HEK293 (cell line): Measurements from ENCODE around the gene SDCBP2.

Experiments
- CTCF ChIA-PET: fragments of 350-600 bp; formaldehyde crosslinking; extraction: SDS; loops from one replicate; lab custom pipeline; 2021; ENCODE audit warnings: antibody characterized with exemption; lab: Yijun Ruan, JAX
- POLR2A ChIA-PET: fragments of 300-600 bp; formaldehyde crosslinking; extraction: SDS; loops from one replicate; lab custom pipeline; 2020; ENCODE audit warnings: antibody characterized with exemption, inconsistent platforms; lab: Yijun Ruan, JAX
- H3K27ac ChIP-seq: fragments of 200-500 bp; sonication (Bioruptor generic); 2 replicates; pipeline ENCODE4 v1.5.1; 2014; ENCODE audit warnings: low read depth, low read length, control low read depth, inconsistent platforms; ENCODE audit errors: extremely low read depth
- H3K36me3 ChIP-seq, 2 experiments: fragments of 200-500 bp in 1 of 2; sonication (Bioruptor generic) in 1 of 2; 1 replicate in 1 of 2; 2 replicates in 1 of 2; pipeline ENCODE4 v1.5.1; 2014 to 2017; ENCODE audit warnings: inconsistent platforms in 2 of 2, low read length in 2 of 2; ENCODE audit not compliant: control insufficient read depth in 2 of 2, insufficient read depth in 1 of 2
- H3K4me1 ChIP-seq: fragments of 200-500 bp; sonication (Bioruptor generic); 2 replicates; pipeline ENCODE4 v1.5.1; 2014; ENCODE audit warnings: mild to moderate bottlenecking, low read length, inconsistent platforms; ENCODE audit not compliant: control insufficient read depth, insufficient read depth
- H3K4me3 ChIP-seq: 2 replicates; pipeline ENCODE4 v1.5.1; 2011; ENCODE audit warnings: low read depth, mild to moderate bottlenecking, control low read depth, low read length, moderate library complexity
- H3K9me3 ChIP-seq: fragments of 200-500 bp; sonication (Bioruptor generic); 2 replicates; pipeline ENCODE4 v1.5.1; 2014; ENCODE audit warnings: low read depth, low read length, inconsistent platforms; ENCODE audit not compliant: control insufficient read depth, insufficient read depth
- EGR2 ChIP-seq: fragments of 450-650 bp; formaldehyde crosslinking; IDR thresholded peaks from 2 replicates; pipeline ENCODE4 v1.5.1; 2016; ENCODE audit warnings: low read depth, missing biosample characterization, missing genetic modification characterization
- ZNF114 ChIP-seq: fragments of 450-650 bp; formaldehyde crosslinking; IDR thresholded peaks from 2 replicates; pipeline ENCODE4 v1.5.0; 2017; ENCODE audit warnings: missing biosample characterization, missing genetic modification characterization
- ZNF121 ChIP-seq: fragments of 450-650 bp; formaldehyde crosslinking; IDR thresholded peaks from 2 replicates; pipeline ENCODE4 v1.5.1; 2016; ENCODE audit warnings: missing biosample characterization, missing genetic modification characterization
- ZNF302 ChIP-seq: fragments of 450-650 bp; formaldehyde crosslinking; IDR thresholded peaks from 2 replicates; pipeline ENCODE4 v1.5.1; 2016; ENCODE audit warnings: missing biosample characterization, missing genetic modification characterization, low read depth
- ZNF354C ChIP-seq: fragments of 450-650 bp; formaldehyde crosslinking; IDR thresholded peaks from 2 replicates; pipeline ENCODE4 v1.5.1; 2016; ENCODE audit warnings: missing biosample characterization, missing genetic modification characterization, low read depth, borderline replicate concordance
- ZNF416 ChIP-seq: fragments of 450-650 bp; formaldehyde crosslinking; IDR thresholded peaks from 2 replicates; pipeline ENCODE4 v1.5.1; 2016; ENCODE audit warnings: missing biosample characterization, missing genetic modification characterization
- ZNF521 ChIP-seq: fragments of 450-650 bp; formaldehyde crosslinking; IDR thresholded peaks from 2 replicates; pipeline ENCODE4 v1.5.1; 2017; ENCODE audit warnings: missing biosample characterization, mild to moderate bottlenecking, missing genetic modification characterization
- ZNF530 ChIP-seq: fragments of 450-650 bp; formaldehyde crosslinking; IDR thresholded peaks from 2 replicates; pipeline ENCODE4 v1.5.1; 2016; ENCODE audit warnings: low read depth, missing biosample characterization, missing genetic modification characterization
- ZNF571 ChIP-seq: fragments of 450-650 bp; formaldehyde crosslinking; IDR thresholded peaks from 2 replicates; pipeline ENCODE4 v1.5.0; 2017; ENCODE audit warnings: missing biosample characterization, missing genetic modification characterization
- ZNF623 ChIP-seq: fragments of 450-650 bp; formaldehyde crosslinking; IDR thresholded peaks from 2 replicates; pipeline ENCODE4 v1.5.1; 2016; ENCODE audit warnings: missing biosample characterization, missing genetic modification characterization
- TF ChIP-seq, protein P1 (sequence below): fragments of 450-650 bp; formaldehyde crosslinking; IDR thresholded peaks from 2 replicates; pipeline ENCODE4 v1.5.1; 2016; ENCODE audit warnings: missing biosample characterization, missing genetic modification characterization
- TF ChIP-seq, protein P2 (sequence below): fragments of 450-650 bp; formaldehyde crosslinking; IDR thresholded peaks from 2 replicates; pipeline ENCODE4 v1.5.1; 2016; ENCODE audit warnings: missing biosample characterization, missing genetic modification characterization
- TF ChIP-seq, protein P3 (sequence below): fragments of 450-650 bp; formaldehyde crosslinking; IDR thresholded peaks from 2 replicates; pipeline ENCODE4 v1.5.1; 2016; ENCODE audit warnings: missing biosample characterization, missing genetic modification characterization

SDCBP2 gene

DNA sequence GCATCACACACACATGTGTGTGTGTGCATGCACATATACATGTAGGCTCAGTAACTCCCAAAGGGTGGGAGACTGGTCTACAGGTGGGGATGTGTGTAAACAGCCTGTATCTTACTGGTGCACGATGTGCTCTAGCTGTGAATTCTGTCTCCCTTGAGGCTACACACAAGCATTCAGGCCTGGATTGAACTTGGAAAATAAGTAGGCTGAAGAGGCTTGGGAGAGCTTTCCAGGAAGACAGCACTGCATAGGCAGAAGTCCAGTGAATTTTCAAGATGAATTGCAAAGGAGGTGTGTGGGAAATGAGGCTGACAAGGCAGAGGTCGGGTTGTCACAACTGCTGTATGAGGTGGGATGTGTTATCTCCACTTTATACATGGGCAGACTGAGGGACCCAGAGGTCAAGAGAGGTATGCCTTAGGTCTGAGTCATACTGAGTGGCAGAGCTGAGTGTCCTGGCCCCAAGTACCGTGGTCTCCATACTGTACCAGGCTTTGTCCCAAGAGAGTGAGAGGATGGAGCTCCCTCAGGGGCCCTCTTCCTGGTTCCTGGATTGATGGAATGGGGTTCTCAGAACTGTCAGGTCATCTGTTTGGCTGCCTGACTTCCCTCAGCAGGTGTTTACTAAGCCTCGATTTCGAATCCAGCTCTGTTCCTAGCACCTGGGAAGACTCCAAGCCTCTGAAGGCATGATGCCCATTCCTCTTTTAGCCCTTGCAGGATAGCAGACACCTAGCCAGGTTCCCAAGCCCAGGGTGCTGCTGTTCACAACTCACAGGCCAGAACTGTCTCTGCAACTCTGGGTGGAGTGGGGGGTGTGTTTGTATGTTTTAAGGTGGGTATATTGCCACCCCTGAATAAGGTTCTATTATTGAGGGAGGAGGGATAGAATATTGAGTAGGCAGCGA, 48.5 kb downstream of the SDCBP2 start:
- Histone ChIP-seq H3K36me3 (peaks cover 0 to 6% of the 10 kb centered on the region in 2 experiments; a peak in 1 of 3 replicates), H3K4me3 (no peak overlapping the region), H3K4me1 (no peaks in the 10 kb centered on the region)
- POLR2A ChIA-PET: interaction anchor here (1.1 kb wide), 1 partner anchor 15 kb away, joined by 3 read pairs; the partner anchor contains the start of gene SNPH
- TF ChIP-seq EGR2 (tag by site-specific recombination) (0 out of 2 replicates have a peak, but pooled peaks have one; percentile 22), ZNF521 (no peak), ZNF623 (tag by site-specific recombination) (no peak)
- TF ChIP-seq, all 188 proteins: peak for 1
- CTCF ChIA-PET: interaction anchor here (0.6 to 2.4 kb wide), 2 partner anchors 10 to 223 kb away, joined by 5 to 7 read pairs; no protein-coding TSS in a partner anchor
- no peak overlapping the region for H3K27ac ChIP-seq
- no peaks in the 10 kb centered on the region for H3K9me3 ChIP-seq

DNA sequence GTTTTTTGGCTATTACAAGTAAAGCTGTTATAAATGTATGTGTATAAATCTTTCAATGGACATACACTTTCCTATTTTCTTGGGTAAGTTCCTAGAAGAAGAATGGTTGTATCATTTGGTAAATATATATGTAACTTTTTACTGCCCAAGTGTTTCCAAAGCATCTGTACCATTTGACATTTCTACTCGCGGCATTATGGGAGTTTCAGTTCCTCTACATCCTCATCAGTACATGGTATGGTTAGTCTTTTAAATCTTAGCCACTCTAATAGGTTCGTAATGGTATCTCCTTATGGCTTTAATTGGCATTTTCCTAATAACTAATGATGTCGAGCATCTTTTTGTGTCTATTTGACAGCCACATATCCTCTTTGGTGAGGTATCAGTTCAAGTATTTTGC, 49.9 kb downstream of the SDCBP2 start:
- H3K27ac ChIP-seq: no peak overlapping the region
- ChIA-PET CTCF (no interaction called here), POLR2A (no interaction called here)
- TF ChIP-seq ZNF121 (tag by site-specific recombination): no peak
- TF ChIP-seq ZNF302 (tag by site-specific recombination): no peak
- no peak for TF ChIP-seq ZNF571
- no peak for TF ChIP-seq ZNF416
- no peak for TF ChIP-seq ZNF623 (tag by site-specific recombination)
- no peak for TF ChIP-seq ZNF530 (tag by site-specific recombination)
- TF ChIP-seq, protein P1, sequence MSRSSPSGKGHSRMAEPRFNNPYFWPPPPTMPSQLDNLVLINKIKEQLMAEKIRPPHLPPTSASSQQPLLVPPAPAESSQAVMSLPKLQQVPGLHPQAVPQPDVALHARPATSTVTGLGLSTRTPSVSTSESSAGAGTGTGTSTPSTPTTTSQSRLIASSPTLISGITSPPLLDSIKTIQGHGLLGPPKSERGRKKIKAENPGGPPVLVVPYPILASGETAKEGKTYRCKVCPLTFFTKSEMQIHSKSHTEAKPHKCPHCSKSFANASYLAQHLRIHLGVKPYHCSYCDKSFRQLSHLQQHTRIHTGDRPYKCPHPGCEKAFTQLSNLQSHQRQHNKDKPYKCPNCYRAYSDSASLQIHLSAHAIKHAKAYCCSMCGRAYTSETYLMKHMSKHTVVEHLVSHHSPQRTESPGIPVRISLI (tag by site-specific recombination): no peak
- TF ChIP-seq, protein P2, sequence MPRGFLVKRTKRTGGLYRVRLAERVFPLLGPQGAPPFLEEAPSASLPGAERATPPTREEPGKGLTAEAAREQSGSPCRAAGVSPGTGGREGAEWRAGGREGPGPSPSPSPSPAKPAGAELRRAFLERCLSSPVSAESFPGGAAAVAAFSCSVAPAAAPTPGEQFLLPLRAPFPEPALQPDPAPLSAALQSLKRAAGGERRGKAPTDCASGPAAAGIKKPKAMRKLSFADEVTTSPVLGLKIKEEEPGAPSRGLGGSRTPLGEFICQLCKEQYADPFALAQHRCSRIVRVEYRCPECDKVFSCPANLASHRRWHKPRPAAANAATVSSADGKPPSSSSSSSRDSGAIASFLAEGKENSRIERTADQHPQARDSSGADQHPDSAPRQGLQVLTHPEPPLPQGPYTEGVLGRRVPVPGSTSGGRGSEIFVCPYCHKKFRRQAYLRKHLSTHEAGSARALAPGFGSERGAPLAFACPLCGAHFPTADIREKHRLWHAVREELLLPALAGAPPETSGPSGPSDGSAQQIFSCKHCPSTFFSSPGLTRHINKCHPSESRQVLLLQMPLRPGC (tag by site-specific recombination): no peak
- TF ChIP-seq ZNF114 (tag by site-specific recombination): no peak
- no peak for TF ChIP-seq ZNF354C (tag by site-specific recombination)
- TF ChIP-seq, protein P3, sequence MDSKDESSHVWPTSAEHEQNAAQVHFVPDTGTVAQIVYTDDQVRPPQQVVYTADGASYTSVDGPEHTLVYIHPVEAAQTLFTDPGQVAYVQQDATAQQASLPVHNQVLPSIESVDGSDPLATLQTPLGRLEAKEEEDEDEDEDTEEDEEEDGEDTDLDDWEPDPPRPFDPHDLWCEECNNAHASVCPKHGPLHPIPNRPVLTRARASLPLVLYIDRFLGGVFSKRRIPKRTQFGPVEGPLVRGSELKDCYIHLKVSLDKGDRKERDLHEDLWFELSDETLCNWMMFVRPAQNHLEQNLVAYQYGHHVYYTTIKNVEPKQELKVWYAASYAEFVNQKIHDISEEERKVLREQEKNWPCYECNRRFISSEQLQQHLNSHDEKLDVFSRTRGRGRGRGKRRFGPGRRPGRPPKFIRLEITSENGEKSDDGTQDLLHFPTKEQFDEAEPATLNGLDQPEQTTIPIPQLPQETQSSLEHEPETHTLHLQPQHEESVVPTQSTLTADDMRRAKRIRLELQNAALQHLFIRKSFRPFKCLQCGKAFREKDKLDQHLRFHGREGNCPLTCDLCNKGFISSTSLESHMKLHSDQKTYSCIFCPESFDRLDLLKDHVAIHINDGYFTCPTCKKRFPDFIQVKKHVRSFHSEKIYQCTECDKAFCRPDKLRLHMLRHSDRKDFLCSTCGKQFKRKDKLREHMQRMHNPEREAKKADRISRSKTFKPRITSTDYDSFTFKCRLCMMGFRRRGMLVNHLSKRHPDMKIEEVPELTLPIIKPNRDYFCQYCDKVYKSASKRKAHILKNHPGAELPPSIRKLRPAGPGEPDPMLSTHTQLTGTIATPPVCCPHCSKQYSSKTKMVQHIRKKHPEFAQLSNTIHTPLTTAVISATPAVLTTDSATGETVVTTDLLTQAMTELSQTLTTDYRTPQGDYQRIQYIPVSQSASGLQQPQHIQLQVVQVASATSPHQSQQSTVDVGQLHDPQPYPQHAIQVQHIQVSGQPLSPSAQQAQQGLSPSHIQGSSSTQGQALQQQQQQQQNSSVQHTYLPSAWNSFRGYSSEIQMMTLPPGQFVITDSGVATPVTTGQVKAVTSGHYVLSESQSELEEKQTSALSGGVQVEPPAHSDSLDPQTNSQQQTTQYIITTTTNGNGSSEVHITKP: no peak
- no peaks in the 10 kb centered on the region for H3K9me3 ChIP-seq
- no peaks in the 10 kb centered on the region for H3K4me1 ChIP-seq
- H3K36me3 ChIP-seq: peaks cover 0 to 6% of the 10 kb centered on the region in 2 experiments; a peak in 1 of 3 replicates
- no peak overlapping the region for H3K4me3 ChIP-seq
